Endothelial cell of hepatic sinusoid (primary cell): ENCODE measurements around the gene ETNK2.

Experiments used
- in situ Hi-C: cut with HindIII; loops from 2 replicates; pipeline ENCODE4 v1.10.0; 2017; ENCODE audit warnings: low sequenced_read_pairs

ETNK2 gene

GRCh38 chr1:204149635-204150565, 1.9 kb downstream of the ETNK2 start:
- in situ Hi-C loops = no loop called here

- in situ Hi-C loops = no loop called here
Observed at GRCh38 chr1:204149107-204149506, 2.7 kb downstream of the ETNK2 start.

- in situ Hi-C loops = no loop called here
Observed at GRCh38 chr1:204147406-204148383, 4.1 kb downstream of the ETNK2 start.

GRCh38 chr1:204146965-204147364, 4.9 kb downstream of the ETNK2 start:
- in situ Hi-C loops = no loop called here

GRCh38 chr1:204146309-204146708, 5.5 kb downstream of the ETNK2 start:
- in situ Hi-C loops = no loop called here

GRCh38 chr1:204145033-204145504, 6.8 kb downstream of the ETNK2 start:
- in situ Hi-C loops = no loop called here

GRCh38 chr1:204143276-204144041, 8.4 kb downstream of the ETNK2 start:
- in situ Hi-C loops = no loop called here

GRCh38 chr1:204142032-204142974, 9.5 kb downstream of the ETNK2 start:
- in situ Hi-C loops = no loop called here

- in situ Hi-C loops = no loop called here
Observed at GRCh38 chr1:204141131-204141530, 10.7 kb downstream of the ETNK2 start.

GRCh38 chr1:204139952-204140351, 11.9 kb downstream of the ETNK2 start:
- in situ Hi-C loops = no loop called here

GRCh38 chr1:204139088-204139487, 12.8 kb downstream of the ETNK2 start:
- in situ Hi-C loops = no loop called here

GRCh38 chr1:204136814-204137213, 15.0 kb downstream of the ETNK2 start:
- in situ Hi-C loops = no loop called here

- in situ Hi-C loops = no loop called here
Observed at GRCh38 chr1:204134103-204134502, 17.7 kb downstream of the ETNK2 start.

GRCh38 chr1:204132718-204133117, 19.1 kb downstream of the ETNK2 start:
- in situ Hi-C loops = no loop called here

GRCh38 chr1:204131978-204132377, 19.9 kb downstream of the ETNK2 start:
- in situ Hi-C loops = no loop called here

- in situ Hi-C loops = no loop called here
Observed at GRCh38 chr1:204130981-204131892, 20.6 kb downstream of the ETNK2 start.

GRCh38 chr1:204130178-204130577, 21.7 kb downstream of the ETNK2 start:
- in situ Hi-C loops = no loop called here
